Measurements from ENCODE around the gene METTL22.

- TF ChIP-seq, protein P1, sequence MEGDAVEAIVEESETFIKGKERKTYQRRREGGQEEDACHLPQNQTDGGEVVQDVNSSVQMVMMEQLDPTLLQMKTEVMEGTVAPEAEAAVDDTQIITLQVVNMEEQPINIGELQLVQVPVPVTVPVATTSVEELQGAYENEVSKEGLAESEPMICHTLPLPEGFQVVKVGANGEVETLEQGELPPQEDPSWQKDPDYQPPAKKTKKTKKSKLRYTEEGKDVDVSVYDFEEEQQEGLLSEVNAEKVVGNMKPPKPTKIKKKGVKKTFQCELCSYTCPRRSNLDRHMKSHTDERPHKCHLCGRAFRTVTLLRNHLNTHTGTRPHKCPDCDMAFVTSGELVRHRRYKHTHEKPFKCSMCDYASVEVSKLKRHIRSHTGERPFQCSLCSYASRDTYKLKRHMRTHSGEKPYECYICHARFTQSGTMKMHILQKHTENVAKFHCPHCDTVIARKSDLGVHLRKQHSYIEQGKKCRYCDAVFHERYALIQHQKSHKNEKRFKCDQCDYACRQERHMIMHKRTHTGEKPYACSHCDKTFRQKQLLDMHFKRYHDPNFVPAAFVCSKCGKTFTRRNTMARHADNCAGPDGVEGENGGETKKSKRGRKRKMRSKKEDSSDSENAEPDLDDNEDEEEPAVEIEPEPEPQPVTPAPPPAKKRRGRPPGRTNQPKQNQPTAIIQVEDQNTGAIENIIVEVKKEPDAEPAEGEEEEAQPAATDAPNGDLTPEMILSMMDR (IDR thresholded peaks at IDR 0.05; ENCODE audit: insufficient read depth, low read length, poor library complexity, severe bottlenecking): no peak
- TF ChIP-seq EZH2phosphoT487 (conservative IDR thresholded peaks at IDR 0.05; ENCODE audit: low read length): no peak
These were observed 54.7 kb downstream of the METTL22 start for GRCh38 chr16:8676160-8676547.
